Measurements from ENCODE around the gene CYP2F1.
"Not testable (repeated sequence)": the region's sequence is repeated elsewhere in the genome, so short reads cannot be mapped to it uniquely, and the experiment has no call there.

CYP2F1 gene

GRCh38 chr19:41126765-41127203 lies 12.6 kb downstream of the CYP2F1 start:
- H3K9ac ChIP-seq (ENCODE audit: low read depth in 1 of 2, low read length in 2 of 2); H3K4me1 ChIP-seq (ENCODE audit: control insufficient read depth in 1 of 2, insufficient read depth in 2 of 2, low read length in 2 of 2); H3K9me3 ChIP-seq (ENCODE audit: control insufficient read depth in 1 of 2, low read length in 2 of 2); H3K4me3 ChIP-seq (ENCODE audit: low read depth in 1 of 2, low read length in 2 of 2); H3K27ac ChIP-seq (ENCODE audit: low read depth, low read length); H3K36me3 ChIP-seq (ENCODE audit: control insufficient read depth in 1 of 2, insufficient read depth in 2 of 2, low read length in 2 of 2); H3K27me3 ChIP-seq (ENCODE audit: control insufficient read depth in 1 of 2, insufficient read depth in 2 of 2, low read length in 2 of 2): not testable (repeated sequence)

GRCh38 chr19:41127362-41127761 lies 13.1 kb downstream of the CYP2F1 start:
- not testable (repeated sequence) for H3K9me3 ChIP-seq (ENCODE audit: control insufficient read depth in 1 of 2, low read length in 2 of 2); H3K9ac ChIP-seq (ENCODE audit: low read depth in 1 of 2, low read length in 2 of 2); H3K27me3 ChIP-seq (ENCODE audit: control insufficient read depth in 1 of 2, insufficient read depth in 2 of 2, low read length in 2 of 2); H3K36me3 ChIP-seq (ENCODE audit: control insufficient read depth in 1 of 2, insufficient read depth in 2 of 2, low read length in 2 of 2); H3K27ac ChIP-seq (ENCODE audit: low read depth, low read length); H3K4me1 ChIP-seq (ENCODE audit: control insufficient read depth in 1 of 2, insufficient read depth in 2 of 2, low read length in 2 of 2); H3K4me3 ChIP-seq (ENCODE audit: low read depth in 1 of 2, low read length in 2 of 2)

- H3K27ac ChIP-seq (ENCODE audit: low read depth, low read length); H3K9ac ChIP-seq (ENCODE audit: low read depth in 1 of 2, low read length in 2 of 2); H3K4me1 ChIP-seq (ENCODE audit: control insufficient read depth in 1 of 2, insufficient read depth in 2 of 2, low read length in 2 of 2); H3K27me3 ChIP-seq (ENCODE audit: control insufficient read depth in 1 of 2, insufficient read depth in 2 of 2, low read length in 2 of 2); H3K4me3 ChIP-seq (ENCODE audit: low read depth in 1 of 2, low read length in 2 of 2); H3K9me3 ChIP-seq (ENCODE audit: control insufficient read depth in 1 of 2, low read length in 2 of 2); H3K36me3 ChIP-seq (ENCODE audit: control insufficient read depth in 1 of 2, insufficient read depth in 2 of 2, low read length in 2 of 2): not testable (repeated sequence)
Observed at GRCh38 chr19:41127801-41128300, 13.6 kb downstream of the CYP2F1 start.

GRCh38 chr19:41128692-41129091 lies 14.5 kb downstream of the CYP2F1 start:
- Histone ChIP-seq H3K27me3 (ENCODE audit: control insufficient read depth in 1 of 2, insufficient read depth in 2 of 2, low read length in 2 of 2) (no peaks in the 10 kb centered on the region), H3K4me1 (ENCODE audit: control insufficient read depth in 1 of 2, insufficient read depth in 2 of 2, low read length in 2 of 2) (peaks cover 0 to 8% of the 10 kb centered on the region in 2 donors), H3K4me3 (ENCODE audit: low read depth in 1 of 2, low read length in 2 of 2) (no peak overlapping the region), H3K36me3 (ENCODE audit: control insufficient read depth in 1 of 2, insufficient read depth in 2 of 2, low read length in 2 of 2) (no peaks in the 10 kb centered on the region), H3K9ac (ENCODE audit: low read depth in 1 of 2, low read length in 2 of 2) (no peak overlapping the region), H3K27ac (ENCODE audit: low read depth, low read length) (no peak overlapping the region), H3K9me3 (ENCODE audit: control insufficient read depth in 1 of 2, low read length in 2 of 2) (no peaks in the 10 kb centered on the region)

GRCh38 chr19:41131186-41131585 lies 17.0 kb downstream of the CYP2F1 start:
- no peaks in the 10 kb centered on the region for H3K27me3 ChIP-seq (ENCODE audit: control insufficient read depth in 1 of 2, insufficient read depth in 2 of 2, low read length in 2 of 2)
- no peak overlapping the region for H3K4me3 ChIP-seq (ENCODE audit: low read depth in 1 of 2, low read length in 2 of 2)
- H3K27ac ChIP-seq (ENCODE audit: low read depth, low read length) = no peak overlapping the region
- no peak overlapping the region for H3K9ac ChIP-seq (ENCODE audit: low read depth in 1 of 2, low read length in 2 of 2)
- H3K4me1 ChIP-seq (ENCODE audit: control insufficient read depth in 1 of 2, insufficient read depth in 2 of 2, low read length in 2 of 2) = peaks cover 0 to 8% of the 10 kb centered on the region in 2 donors
- H3K36me3 ChIP-seq (ENCODE audit: control insufficient read depth in 1 of 2, insufficient read depth in 2 of 2, low read length in 2 of 2) = no peaks in the 10 kb centered on the region
- no peaks in the 10 kb centered on the region for H3K9me3 ChIP-seq (ENCODE audit: control insufficient read depth in 1 of 2, low read length in 2 of 2)

GRCh38 chr19:41133260-41133659 lies 19.0 kb downstream of the CYP2F1 start:
- H3K36me3 ChIP-seq (ENCODE audit: control insufficient read depth in 1 of 2, insufficient read depth in 2 of 2, low read length in 2 of 2) = no peaks in the 10 kb centered on the region
- H3K27me3 ChIP-seq (ENCODE audit: control insufficient read depth in 1 of 2, insufficient read depth in 2 of 2, low read length in 2 of 2) = no peaks in the 10 kb centered on the region
- H3K4me3 ChIP-seq (ENCODE audit: low read depth in 1 of 2, low read length in 2 of 2) = no peak overlapping the region
- no peaks in the 10 kb centered on the region for H3K4me1 ChIP-seq (ENCODE audit: control insufficient read depth in 1 of 2, insufficient read depth in 2 of 2, low read length in 2 of 2)
- no peaks in the 10 kb centered on the region for H3K9me3 ChIP-seq (ENCODE audit: control insufficient read depth in 1 of 2, low read length in 2 of 2)
- H3K9ac ChIP-seq (ENCODE audit: low read depth in 1 of 2, low read length in 2 of 2) = no peak overlapping the region
- no peak overlapping the region for H3K27ac ChIP-seq (ENCODE audit: low read depth, low read length)

GRCh38 chr19:41134616-41135015 lies 20.4 kb downstream of the CYP2F1 start:
- no peaks in the 10 kb centered on the region for H3K4me1 ChIP-seq (ENCODE audit: control insufficient read depth in 1 of 2, insufficient read depth in 2 of 2, low read length in 2 of 2)
- H3K4me3 ChIP-seq (ENCODE audit: low read depth in 1 of 2, low read length in 2 of 2) = no peak overlapping the region
- no peak overlapping the region for H3K9ac ChIP-seq (ENCODE audit: low read depth in 1 of 2, low read length in 2 of 2)
- H3K27me3 ChIP-seq (ENCODE audit: control insufficient read depth in 1 of 2, insufficient read depth in 2 of 2, low read length in 2 of 2) = no peaks in the 10 kb centered on the region
- H3K9me3 ChIP-seq (ENCODE audit: control insufficient read depth in 1 of 2, low read length in 2 of 2) = no peaks in the 10 kb centered on the region
- H3K27ac ChIP-seq (ENCODE audit: low read depth, low read length) = no peak overlapping the region
- no peaks in the 10 kb centered on the region for H3K36me3 ChIP-seq (ENCODE audit: control insufficient read depth in 1 of 2, insufficient read depth in 2 of 2, low read length in 2 of 2)

- H3K9me3 ChIP-seq (ENCODE audit: control insufficient read depth in 1 of 2, low read length in 2 of 2); H3K36me3 ChIP-seq (ENCODE audit: control insufficient read depth in 1 of 2, insufficient read depth in 2 of 2, low read length in 2 of 2); H3K4me1 ChIP-seq (ENCODE audit: control insufficient read depth in 1 of 2, insufficient read depth in 2 of 2, low read length in 2 of 2); H3K9ac ChIP-seq (ENCODE audit: low read depth in 1 of 2, low read length in 2 of 2); H3K27me3 ChIP-seq (ENCODE audit: control insufficient read depth in 1 of 2, insufficient read depth in 2 of 2, low read length in 2 of 2): not testable (repeated sequence)
- peak overlapping the region; percentile 29 to 68 for H3K4me3 ChIP-seq (ENCODE audit: low read depth in 1 of 2, low read length in 2 of 2)
- peak overlapping the region; percentile 42 for H3K27ac ChIP-seq (ENCODE audit: low read depth, low read length)
Observed at GRCh38 chr19:41135390-41136384, 21.5 kb downstream of the CYP2F1 start.

- Histone ChIP-seq H3K27me3 (ENCODE audit: control insufficient read depth in 1 of 2, insufficient read depth in 2 of 2, low read length in 2 of 2) (no peaks in the 10 kb centered on the region), H3K9me3 (ENCODE audit: control insufficient read depth in 1 of 2, low read length in 2 of 2) (no peaks in the 10 kb centered on the region), H3K4me3 (ENCODE audit: low read depth in 1 of 2, low read length in 2 of 2) (no peak overlapping the region), H3K27ac (ENCODE audit: low read depth, low read length) (no peak overlapping the region), H3K4me1 (ENCODE audit: control insufficient read depth in 1 of 2, insufficient read depth in 2 of 2, low read length in 2 of 2) (no peaks in the 10 kb centered on the region), H3K36me3 (ENCODE audit: control insufficient read depth in 1 of 2, insufficient read depth in 2 of 2, low read length in 2 of 2) (no peaks in the 10 kb centered on the region), H3K9ac (ENCODE audit: low read depth in 1 of 2, low read length in 2 of 2) (no peak overlapping the region)
Observed at GRCh38 chr19:41136636-41137455, 22.6 kb downstream of the CYP2F1 start.

GRCh38 chr19:41144403-41144802 lies 30.2 kb downstream of the CYP2F1 start:
- Histone ChIP-seq H3K9ac (ENCODE audit: low read depth in 1 of 2, low read length in 2 of 2) (no peak overlapping the region), H3K27ac (ENCODE audit: low read depth, low read length) (no peak overlapping the region), H3K36me3 (ENCODE audit: control insufficient read depth in 1 of 2, insufficient read depth in 2 of 2, low read length in 2 of 2) (no peaks in the 10 kb centered on the region), H3K9me3 (ENCODE audit: control insufficient read depth in 1 of 2, low read length in 2 of 2) (no peaks in the 10 kb centered on the region), H3K27me3 (ENCODE audit: control insufficient read depth in 1 of 2, insufficient read depth in 2 of 2, low read length in 2 of 2) (no peaks in the 10 kb centered on the region), H3K4me1 (ENCODE audit: control insufficient read depth in 1 of 2, insufficient read depth in 2 of 2, low read length in 2 of 2) (no peaks in the 10 kb centered on the region), H3K4me3 (ENCODE audit: low read depth in 1 of 2, low read length in 2 of 2) (no peak overlapping the region)
